Activated effector memory CD4-positive, alpha-beta T cell treated with Interleukin-2 at 50 U/mL for 16 hours (primary cell): Measurements from ENCODE around the gene RBMS1.
"Not testable (repeated sequence)": the region's sequence is repeated elsewhere in the genome, so short reads cannot be mapped to it uniquely, and the experiment has no call there.

Experiments
- DNase-seq: peaks from one replicate; pipeline ENCODE4 v3.0.0-alpha.2; 2020

The RBMS1 gene

DNA sequence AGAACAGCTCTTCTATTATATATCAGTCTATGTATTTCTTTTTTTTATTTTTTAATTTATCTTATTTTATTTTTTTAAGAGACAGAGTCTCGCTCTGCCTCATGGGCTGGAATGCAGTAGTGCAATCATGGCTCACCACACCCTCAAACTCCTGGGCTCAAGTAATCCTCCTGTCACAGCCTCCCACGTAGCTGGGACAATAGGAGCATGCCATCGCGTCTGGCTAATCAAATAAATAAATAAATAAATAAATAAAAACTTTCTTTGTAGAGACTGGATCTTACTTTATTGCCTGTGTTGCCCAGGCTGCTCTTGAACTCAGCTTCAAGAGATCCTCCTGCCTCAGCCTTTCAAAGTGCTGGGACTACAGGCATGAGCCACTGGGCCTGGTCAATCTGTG is 117.0 kb downstream of the RBMS1 start:
- DNase-seq: no peak

DNA sequence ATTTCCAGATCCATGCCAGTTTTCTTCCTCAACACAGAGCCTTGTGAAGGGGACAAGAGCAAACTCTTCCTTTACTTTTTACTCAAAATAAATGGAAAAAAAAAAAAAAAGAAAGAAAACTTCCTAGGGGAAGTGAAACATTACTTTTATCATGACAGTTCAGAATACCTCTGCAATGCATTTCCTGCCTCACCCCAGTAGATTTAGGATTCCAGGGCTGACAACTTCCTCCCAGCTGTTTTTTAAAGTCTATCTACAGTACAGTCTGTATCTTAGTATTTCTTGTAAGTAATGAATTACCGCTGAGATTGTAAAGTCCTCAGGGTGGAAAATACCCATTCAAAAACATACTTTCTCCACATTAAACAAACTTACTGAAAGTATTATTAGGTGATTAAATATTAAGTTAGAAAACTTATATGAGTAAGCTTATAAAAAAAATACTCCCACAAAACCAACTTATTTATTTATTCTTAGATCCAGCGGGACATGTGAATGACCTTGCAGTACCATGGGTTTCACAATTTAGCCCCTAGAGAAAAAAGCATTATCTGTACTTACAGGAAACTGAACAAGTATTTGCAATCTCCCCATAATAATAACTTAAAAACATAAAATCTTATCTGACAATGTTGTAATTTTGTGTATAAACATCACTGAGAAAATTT is 117.7 kb downstream of the RBMS1 start:
- DNase-seq: no peak

GRCh38 chr2:160375037-160375436 is 118.6 kb downstream of the RBMS1 start:
- DNase-seq: no peak

DNA sequence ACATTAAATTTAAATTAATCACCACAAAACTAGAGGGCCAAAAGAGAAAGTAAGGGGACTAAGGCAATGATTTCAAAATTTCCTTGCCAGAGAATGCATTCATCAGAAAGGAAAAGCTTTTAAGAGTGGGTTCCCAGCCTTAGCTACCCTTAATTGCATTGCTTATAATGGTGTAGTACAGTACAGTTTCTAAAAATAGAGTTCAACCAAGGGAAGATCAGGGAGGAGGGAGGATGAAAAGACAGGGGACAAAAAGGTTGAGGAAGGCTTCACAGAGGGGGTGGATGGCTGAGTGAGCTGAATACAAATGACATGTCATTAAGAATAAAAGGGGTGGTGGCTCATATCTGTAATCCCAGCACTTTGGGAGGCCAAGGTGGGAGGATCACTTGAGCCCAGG is 119.9 kb downstream of the RBMS1 start:
- DNase-seq: no peak

DNA sequence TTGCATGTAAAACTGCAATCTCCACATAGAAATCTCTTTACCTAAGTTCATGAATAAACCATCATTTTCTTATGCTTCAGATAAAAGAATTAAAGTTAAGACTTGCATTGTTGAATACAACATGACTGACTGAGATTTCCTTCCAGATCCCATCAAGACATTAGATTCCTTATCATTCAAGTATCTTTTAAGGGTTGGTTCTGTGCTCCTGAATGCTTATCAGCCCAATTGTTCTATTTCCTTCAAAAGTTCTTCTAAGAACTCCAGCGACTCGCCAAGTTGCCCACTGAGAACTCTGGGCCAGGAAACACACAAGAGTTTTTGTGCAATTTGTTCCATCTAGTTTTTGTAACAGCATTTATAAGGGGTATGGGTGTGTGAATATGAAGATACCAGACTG is 120.3 kb downstream of the RBMS1 start:
- no peak for DNase-seq

DNA sequence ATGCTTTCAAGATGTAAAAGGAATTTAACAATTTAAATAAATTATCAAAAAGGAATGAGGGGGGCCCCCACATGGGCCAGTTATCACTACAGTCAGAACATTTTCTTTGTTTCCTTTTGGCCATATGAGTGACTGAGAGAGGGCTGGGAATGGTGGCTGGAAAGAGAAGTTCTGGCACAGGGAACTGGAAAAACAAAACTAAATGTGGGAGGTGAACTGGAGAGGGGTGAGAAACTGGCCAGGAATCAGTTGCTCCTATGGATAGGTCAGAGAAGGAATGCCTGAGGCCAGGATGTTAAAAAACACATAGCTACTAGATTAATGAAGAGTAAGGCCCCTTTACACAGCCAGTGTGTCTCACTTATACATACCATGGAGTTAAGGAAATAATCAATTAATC is 121.0 kb downstream of the RBMS1 start:
- DNase-seq: no peak

DNA sequence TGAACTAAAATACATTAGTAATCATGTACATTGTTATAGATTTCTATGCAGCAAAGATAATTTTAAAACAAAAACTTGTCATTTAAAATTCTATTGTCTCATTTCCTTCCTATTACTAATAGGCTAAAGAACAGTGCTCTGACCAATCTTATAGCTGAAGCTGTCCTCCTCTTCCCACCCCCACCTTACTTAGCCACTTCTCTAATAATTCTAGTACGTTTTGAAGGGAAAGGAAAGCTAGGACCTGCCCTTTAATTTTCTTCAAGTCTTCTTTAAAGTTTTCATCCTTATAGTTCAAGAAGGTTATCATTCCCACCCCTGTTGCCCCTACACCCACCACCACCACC is 121.6 kb downstream of the RBMS1 start:
- no peak for DNase-seq

DNA sequence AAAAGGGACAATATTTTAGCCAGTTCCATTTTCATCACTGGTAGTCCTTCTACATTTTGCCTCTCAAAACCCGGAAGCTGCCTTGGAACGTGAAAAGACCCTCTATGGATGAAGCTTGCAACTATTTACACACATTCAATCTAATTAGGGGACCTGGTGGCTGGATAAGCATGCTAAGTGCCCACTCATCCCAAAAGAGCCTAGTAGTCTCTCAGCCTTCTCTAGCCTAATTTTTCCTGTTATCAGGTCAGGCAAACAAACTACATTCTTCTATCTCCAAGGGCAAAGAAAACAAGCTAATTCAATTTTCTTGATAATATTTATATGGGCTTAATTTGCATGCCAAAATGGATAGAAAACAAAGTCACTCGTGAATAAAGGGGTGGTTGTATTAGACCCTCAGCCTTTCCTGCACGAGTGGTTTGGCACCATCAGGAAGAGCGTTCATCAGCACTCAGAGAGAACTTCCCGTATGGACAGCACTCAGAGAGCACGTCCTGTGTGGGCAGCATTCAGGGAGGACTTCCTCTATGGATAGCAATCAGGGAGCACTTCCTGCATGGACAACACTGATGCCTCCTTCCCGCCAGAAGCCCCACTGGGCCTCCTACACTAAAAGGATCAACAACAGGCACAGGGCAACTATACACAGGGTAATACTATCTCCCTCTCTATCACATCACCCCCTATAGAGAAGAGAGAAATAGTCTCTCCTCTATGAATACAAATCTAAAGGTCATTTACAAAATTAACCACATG is 122.2 kb downstream of the RBMS1 start:
- no peak for DNase-seq

DNA sequence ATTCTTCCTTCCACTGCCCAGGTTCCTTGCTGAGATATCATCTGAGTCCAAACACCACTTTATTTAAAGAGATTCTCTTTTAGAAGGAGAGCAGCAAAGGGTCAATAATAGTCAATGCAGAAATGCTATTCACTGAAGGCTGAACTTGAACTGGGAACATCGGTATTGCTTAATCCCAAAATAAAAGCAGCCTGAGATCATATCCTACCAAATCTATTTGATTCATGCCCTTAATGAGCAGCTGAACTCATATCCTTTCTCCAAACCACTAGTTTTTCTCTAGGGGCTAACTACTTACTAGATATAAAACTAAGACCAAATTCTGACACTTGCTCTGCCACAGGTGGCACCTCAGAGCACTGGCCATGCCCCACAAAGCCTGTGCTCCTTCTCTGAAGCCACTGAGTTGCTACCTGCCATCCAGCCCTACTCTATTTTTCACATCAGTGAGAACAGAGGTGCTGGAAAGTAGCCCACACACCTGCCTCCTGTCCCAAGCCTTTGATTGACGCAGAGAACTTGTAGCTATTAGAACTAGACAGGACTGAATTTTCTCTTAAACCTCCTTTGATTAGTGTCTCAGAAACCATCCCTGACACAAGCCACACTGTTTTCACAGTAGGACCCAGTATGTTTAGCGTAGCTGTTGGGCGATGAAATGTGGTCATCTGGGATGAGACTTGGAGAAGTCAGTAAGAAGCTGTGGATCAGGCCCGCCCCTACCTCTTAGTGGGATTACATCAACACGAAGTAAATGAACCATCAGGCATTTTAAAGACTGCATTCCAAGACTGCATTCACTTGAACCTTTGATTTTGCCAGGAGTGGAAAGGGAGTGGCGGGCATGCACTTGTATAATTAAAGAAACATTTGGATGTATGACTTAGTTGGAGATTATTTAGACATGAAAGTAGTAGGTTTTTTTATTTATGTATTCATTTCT is 124.3 kb downstream of the RBMS1 start:
- no peak for DNase-seq

GRCh38 chr2:160367887-160368286 is 125.7 kb downstream of the RBMS1 start:
- DNase-seq: no peak

DNA sequence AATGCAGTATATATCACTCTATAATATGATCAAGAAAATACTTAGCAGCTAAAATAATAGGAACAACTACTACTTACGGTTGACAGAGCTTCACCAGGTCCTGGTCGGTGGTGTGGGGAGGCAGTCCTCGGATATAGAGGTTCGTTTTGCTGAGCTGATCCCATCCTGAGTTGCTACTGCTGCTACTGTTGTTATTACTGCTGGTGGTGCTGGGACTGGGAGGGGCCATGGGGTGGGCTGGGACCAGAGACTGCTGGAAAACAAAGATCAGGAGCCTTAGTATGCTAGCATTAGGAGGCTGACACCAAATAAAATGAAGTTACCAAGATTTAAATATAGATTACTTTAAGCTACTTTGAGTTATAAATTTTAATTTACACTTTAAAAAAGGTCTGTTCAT is 126.5 kb downstream of the RBMS1 start:
- DNase-seq: not testable (repeated sequence)

DNA sequence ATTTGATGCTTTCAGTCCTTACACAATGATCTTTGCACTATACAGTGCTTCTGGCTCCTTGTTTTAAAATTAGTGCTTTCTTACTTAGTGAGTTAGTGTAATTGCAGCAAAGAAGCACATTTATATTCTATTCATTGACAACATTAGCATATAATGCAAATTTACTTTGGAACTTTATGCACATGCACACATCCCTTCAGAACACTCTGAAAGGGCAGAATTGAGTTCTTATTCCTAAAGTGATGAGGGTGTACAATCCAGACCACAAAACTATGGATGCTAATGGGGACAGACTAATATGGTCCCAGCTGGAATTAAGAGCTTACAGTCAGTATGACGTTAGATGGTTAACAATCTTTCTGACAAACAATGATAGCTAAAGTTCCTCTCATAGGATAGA is 127.1 kb downstream of the RBMS1 start:
- DNase-seq: no peak

DNA sequence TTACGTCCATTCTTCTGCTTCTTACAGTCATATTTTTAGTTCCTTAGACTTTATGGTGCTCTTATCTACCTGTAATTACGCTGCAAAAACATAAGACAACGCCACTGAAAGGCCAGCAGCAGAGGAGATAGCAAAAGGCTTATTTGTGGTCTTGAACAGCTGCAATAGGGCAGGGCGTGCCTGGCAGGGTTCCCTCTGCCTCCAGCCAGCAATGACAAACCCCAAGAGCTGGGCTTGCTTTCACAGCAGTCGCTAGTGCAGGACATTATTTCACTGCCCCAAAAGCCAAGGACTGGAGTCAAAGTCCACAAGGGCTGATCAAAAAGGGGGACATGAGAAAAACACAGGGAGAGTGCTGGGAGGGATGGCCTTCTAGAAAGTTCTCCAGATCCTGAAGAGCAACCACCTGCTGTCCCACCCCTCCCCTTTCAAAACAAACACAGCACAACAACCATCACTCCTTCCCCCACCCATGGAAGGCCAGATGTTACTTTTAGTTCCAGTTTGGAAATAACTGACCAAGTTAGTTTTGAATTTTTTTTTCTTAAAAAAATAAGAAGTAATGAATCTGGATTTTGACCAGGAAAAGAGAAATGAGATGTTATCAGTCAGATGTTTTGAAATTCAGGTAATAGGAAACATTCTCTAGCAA is 127.8 kb downstream of the RBMS1 start:
- DNase-seq: no peak

GRCh38 chr2:160364364-160364763 is 129.2 kb downstream of the RBMS1 start:
- no peak for DNase-seq

GRCh38 chr2:160363961-160364360 is 129.6 kb downstream of the RBMS1 start:
- no peak for DNase-seq

- DNase-seq: no peak
These were observed 130.6 kb downstream of the RBMS1 start for GRCh38 chr2:160363055-160363454.

- no peak for DNase-seq
These were observed 131.1 kb downstream of the RBMS1 start for GRCh38 chr2:160362541-160362940.

DNA sequence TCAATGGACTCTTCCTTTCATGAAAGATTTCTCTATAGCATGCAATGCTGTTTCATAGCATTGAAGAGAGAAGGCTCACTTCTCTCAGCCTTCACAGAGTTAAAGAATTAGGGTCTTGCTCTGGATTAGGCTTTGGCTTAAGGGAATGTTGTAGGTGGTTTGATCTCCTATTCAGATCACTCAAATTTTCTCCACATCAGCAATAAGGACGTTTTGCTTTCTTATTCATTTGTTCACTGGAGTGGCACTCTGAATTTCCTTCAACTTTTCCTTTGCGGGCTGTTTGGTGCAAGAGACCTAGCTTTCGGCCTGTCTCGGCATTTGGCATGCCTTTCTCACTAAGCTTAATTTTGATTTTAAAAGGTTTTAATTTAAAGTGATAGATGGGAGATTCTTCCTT is 131.6 kb downstream of the RBMS1 start:
- no peak for DNase-seq

- DNase-seq: no peak
These were observed 133.4 kb downstream of the RBMS1 start for GRCh38 chr2:160360089-160360757.

- no peak for DNase-seq
These were observed 135.6 kb downstream of the RBMS1 start for GRCh38 chr2:160358046-160358445.

GRCh38 chr2:160356485-160356884 is 137.1 kb downstream of the RBMS1 start:
- DNase-seq: no peak

- no peak for DNase-seq
These were observed 138.5 kb downstream of the RBMS1 start for GRCh38 chr2:160355080-160355479.

DNA sequence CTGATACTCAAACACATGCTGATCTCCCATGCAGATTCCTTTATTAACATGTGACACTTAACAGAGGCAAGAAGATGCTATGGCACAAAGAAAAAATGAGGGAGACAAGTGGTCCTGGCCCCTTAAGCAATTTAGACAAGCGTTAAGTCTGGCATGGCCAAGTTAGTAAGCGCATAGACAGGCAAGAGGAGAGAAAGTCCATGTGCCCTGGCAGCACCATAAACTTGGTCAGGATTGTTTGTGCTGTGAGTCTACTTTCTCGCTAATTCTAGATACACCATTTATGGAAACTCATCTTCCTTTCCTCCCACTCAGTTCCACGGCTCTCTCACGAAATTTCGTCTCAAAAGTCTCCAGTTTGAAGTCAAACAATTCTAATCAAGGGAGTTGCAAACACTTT is 138.9 kb downstream of the RBMS1 start:
- DNase-seq: no peak
